ENCODE data around the gene P2RX5.
A peak's percentile ranks its signal among the peaks of the same experiment; 100 is the strongest.

P2RX5 gene

DNA sequence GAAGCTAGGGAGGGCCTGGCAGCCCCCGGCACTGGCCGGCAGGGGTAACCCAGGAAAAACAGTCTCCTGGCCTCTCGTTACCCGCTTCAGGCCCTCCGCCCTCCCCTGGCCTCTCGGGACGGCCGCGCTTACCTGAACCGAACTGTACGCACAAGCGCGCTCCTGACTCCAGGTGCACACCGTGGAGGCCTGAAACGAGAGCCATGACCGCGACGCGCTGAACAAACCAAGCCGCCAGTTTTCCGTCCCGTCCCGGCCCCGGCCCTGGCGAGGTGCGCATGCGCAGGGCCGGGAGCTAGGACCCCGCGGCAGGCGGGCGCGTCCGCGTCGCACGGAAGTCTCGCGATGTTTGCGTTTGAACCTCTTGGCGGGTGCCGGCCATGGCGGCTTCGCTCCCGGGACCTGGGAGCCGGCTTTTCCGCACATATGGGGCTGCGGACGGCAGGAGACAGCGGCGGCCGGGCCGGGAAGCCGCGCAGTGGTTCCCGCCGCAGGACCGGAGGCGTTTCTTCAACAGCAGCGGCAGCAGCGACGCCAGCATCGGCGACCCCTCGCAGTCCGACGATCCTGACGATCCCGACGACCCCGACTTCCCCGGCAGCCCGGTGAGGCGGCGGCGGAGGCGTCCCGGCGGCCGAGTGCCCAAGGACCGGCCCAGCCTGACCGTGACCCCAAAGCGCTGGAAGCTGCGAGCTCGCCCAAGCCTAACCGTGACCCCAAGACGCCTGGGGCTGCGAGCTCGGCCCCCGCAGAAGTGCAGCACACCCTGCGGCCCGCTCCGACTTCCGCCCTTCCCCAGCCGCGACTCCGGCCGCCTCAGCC, 27.8 kb upstream of the P2RX5 start, which contains the start of gene HASPIN:
TSS of gene HASPIN (plus strand) at position 348 of the 822 bp plus-strand sequence. CDS start at position 381, 33 bp downstream.
- DNase-seq (ENCODE audit: low read depth) = peak; percentile 96
- peak; percentile 33 for TF ChIP-seq CTCF (IDR thresholded peaks at IDR 0.05; ENCODE audit: insufficient read depth, low read depth, low read length, missing control alignments)
- H3K4me3 ChIP-seq (ENCODE audit: low read depth, low read length) = peak within 1 kb of the TSS; percentile 79

DNA sequence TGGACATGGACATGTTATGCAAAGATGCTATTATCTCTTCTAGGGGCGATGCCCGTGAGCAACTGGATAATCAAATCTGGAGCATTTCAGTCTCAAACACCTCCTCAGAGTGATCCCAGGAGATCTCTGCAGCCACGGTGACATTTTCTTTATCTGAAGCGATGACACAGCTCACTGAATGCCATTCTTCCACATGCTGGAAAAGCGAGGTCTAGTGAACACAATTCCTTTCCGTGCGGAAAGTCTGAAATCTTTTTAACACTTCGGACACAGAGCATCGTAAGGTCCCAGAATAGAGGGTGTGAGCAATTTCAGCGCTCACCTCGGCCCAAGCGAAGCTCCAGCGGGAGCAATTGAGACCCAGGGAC, 27.2 kb upstream of the P2RX5 start:
- peak overlapping the region; percentile 79 for H3K4me3 ChIP-seq (ENCODE audit: low read depth, low read length)
- DNase-seq (ENCODE audit: low read depth) = no peak

DNA sequence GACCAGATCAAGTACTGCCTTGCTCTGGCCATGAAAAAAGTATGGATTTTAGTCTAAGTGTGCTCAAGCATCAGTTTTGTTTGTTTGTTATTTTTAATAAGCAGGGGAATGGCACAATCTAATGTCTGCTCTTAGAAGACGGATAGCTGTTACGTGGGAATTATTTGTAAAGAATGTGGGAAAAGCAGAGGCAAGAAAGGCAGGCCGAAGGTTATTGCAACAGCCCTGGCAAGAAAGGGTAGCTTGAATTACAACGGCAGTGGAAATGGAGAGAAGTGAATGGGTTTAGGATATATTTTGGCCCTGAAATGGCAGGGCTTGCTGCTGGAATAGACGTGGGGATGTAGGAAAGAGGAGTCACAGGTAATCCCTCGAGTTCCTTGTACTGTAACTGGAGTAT, 26.8 kb upstream of the P2RX5 start:
- peak overlapping the region; percentile 79 for H3K4me3 ChIP-seq (ENCODE audit: low read depth, low read length)
- no peak for TF ChIP-seq CTCF (IDR thresholded peaks at IDR 0.05; ENCODE audit: insufficient read depth, low read depth, low read length, missing control alignments)
- no peak for DNase-seq (ENCODE audit: low read depth)

More for the DNA sequence above, 27.2 kb upstream of the P2RX5 start:
- no peak for TF ChIP-seq CTCF (IDR thresholded peaks at IDR 0.05; ENCODE audit: insufficient read depth, low read depth, low read length, missing control alignments)

GRCh38 chr17:3719265-3719664, 23.3 kb upstream of the P2RX5 start:
- no peak overlapping the region for H3K4me3 ChIP-seq (ENCODE audit: low read depth, low read length)
- DNase-seq (ENCODE audit: low read depth) = no peak
- no peak for TF ChIP-seq CTCF (IDR thresholded peaks at IDR 0.05; ENCODE audit: insufficient read depth, low read depth, low read length, missing control alignments)

DNA sequence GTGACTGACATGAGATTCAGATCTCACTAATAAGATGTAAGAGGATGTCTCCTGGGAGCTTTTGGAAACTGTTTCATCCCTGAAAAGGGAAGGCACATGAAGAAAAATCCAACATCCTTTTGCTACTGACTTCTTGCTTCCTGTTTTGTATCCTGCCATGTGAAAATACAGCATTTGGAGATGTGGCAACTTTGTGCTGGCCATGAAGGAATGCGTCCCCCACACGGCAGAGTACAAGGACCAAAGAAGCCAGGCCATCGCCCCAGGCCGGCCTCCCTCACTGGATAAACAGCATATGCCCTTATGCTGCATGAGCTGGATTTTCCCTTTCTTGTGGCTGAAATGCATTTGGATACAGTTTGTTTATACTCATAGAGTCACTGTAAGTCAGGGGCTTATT, 22.2 kb upstream of the P2RX5 start:
- no peak overlapping the region for H3K4me3 ChIP-seq (ENCODE audit: low read depth, low read length)
- TF ChIP-seq CTCF (IDR thresholded peaks at IDR 0.05; ENCODE audit: insufficient read depth, low read depth, low read length, missing control alignments) = no peak
- DNase-seq (ENCODE audit: low read depth) = no peak

- no peak for DNase-seq (ENCODE audit: low read depth)
- no peak overlapping the region for H3K4me3 ChIP-seq (ENCODE audit: low read depth, low read length)
- no peak for TF ChIP-seq CTCF (IDR thresholded peaks at IDR 0.05; ENCODE audit: insufficient read depth, low read depth, low read length, missing control alignments)
Observed at GRCh38 chr17:3715296-3715695, 19.3 kb upstream of the P2RX5 start.

All from GM12865 (cell line).